Stimulated activated naive CD8-positive, alpha-beta T cell treated with anti-CD3 and anti-CD28 coated beads, Interleukin-15, amount 100 ng/mL, for 72 hours (primary cell): Measurements from ENCODE around the gene MAGEB3.
A peak's percentile ranks its signal among the peaks of the same experiment; 100 is the strongest.

Source experiments
- ATAC-seq: fragments of 150-1000 bp; cut with Tn5 transposase; 2 replicates; pipeline ENCODE4 v1.10.0; 2021; ENCODE audit warnings: mild to moderate bottlenecking, moderate library complexity
- DNase-seq, 2 donors: peaks; one replicate each; pipeline ENCODE4 v3.0.0; 2021 to 2022
- H3K27ac Mint-ChIP-seq, 2 donors: one replicate each; pipeline ENCODE4 v1.8.0; 2022; ENCODE audit warnings: mild to moderate bottlenecking in 2 of 2, mixed read lengths in 2 of 2, moderate library complexity in 2 of 2
- H3K27me3 Mint-ChIP-seq: one replicate; pipeline ENCODE4 v1.8.0; 2022; ENCODE audit warnings: mixed read lengths
- H3K4me1 Mint-ChIP-seq: one replicate; pipeline ENCODE4 v1.8.0; 2022; ENCODE audit warnings: mild to moderate bottlenecking, mixed read lengths
- H3K4me3 Mint-ChIP-seq, 2 donors: one replicate each; pipeline ENCODE4 v1.8.0; 2022; ENCODE audit warnings: mild to moderate bottlenecking in 2 of 2, mixed read lengths in 2 of 2, moderate library complexity in 1 of 2
- H3K9me3 Mint-ChIP-seq, 2 donors: one replicate each; pipeline ENCODE4 v1.8.0; 2022; ENCODE audit warnings: mixed read lengths in 2 of 2

Gene MAGEB3

GRCh38 chrX:30248854-30249253 is 18.4 kb downstream of the MAGEB3 start:
- ATAC-seq (no peak), DNase-seq (no peak)
- H3K4me3 Mint-ChIP-seq, result no peak overlapping the region
- no peaks in the 10 kb centered on the region for H3K27me3 Mint-ChIP-seq
- no peaks in the 10 kb centered on the region for H3K9me3 Mint-ChIP-seq
- no peak overlapping the region for H3K27ac Mint-ChIP-seq
- no peaks in the 10 kb centered on the region for H3K4me1 Mint-ChIP-seq

- DNase-seq (no peak), ATAC-seq (no peak)
- no peak overlapping the region for H3K4me3 Mint-ChIP-seq
- H3K4me1 Mint-ChIP-seq, result no peaks in the 10 kb centered on the region
- no peak overlapping the region for H3K27ac Mint-ChIP-seq
- no peaks in the 10 kb centered on the region for H3K9me3 Mint-ChIP-seq
- H3K27me3 Mint-ChIP-seq, result no peaks in the 10 kb centered on the region
Measured at GRCh38 chrX:30253257-30253656, 22.8 kb downstream of the MAGEB3 start.

GRCh38 chrX:30259927-30260326 is 29.5 kb downstream of the MAGEB3 start:
- H3K27me3 Mint-ChIP-seq, result no peaks in the 10 kb centered on the region
- no peaks in the 10 kb centered on the region for H3K4me1 Mint-ChIP-seq
- ATAC-seq (no peak), DNase-seq (no peak)
- H3K27ac Mint-ChIP-seq, result no peak overlapping the region
- no peaks in the 10 kb centered on the region for H3K9me3 Mint-ChIP-seq
- H3K4me3 Mint-ChIP-seq, result no peak overlapping the region

- ATAC-seq (no peak), DNase-seq (no peak)
- no peaks in the 10 kb centered on the region for H3K27me3 Mint-ChIP-seq
- H3K4me1 Mint-ChIP-seq, result no peaks in the 10 kb centered on the region
- no peaks in the 10 kb centered on the region for H3K9me3 Mint-ChIP-seq
- H3K4me3 Mint-ChIP-seq, result no peak overlapping the region
- H3K27ac Mint-ChIP-seq, result no peak overlapping the region
Measured at GRCh38 chrX:30261012-30261411, 30.6 kb downstream of the MAGEB3 start.

- no peak overlapping the region for H3K4me3 Mint-ChIP-seq
- H3K27ac Mint-ChIP-seq, result no peak overlapping the region
- H3K4me1 Mint-ChIP-seq, result no peaks in the 10 kb centered on the region
- DNase-seq (no peak), ATAC-seq (no peak)
- H3K9me3 Mint-ChIP-seq, result no peaks in the 10 kb centered on the region
- H3K27me3 Mint-ChIP-seq, result no peaks in the 10 kb centered on the region
Measured at GRCh38 chrX:30262763-30263162, 32.3 kb downstream of the MAGEB3 start.

- DNase-seq, result no peak
- H3K27ac Mint-ChIP-seq, result no peak overlapping the region
- H3K4me1 Mint-ChIP-seq, result no peaks in the 10 kb centered on the region
- no peaks in the 10 kb centered on the region for H3K27me3 Mint-ChIP-seq
- ATAC-seq, result no peak
- no peaks in the 10 kb centered on the region for H3K9me3 Mint-ChIP-seq
- no peak overlapping the region for H3K4me3 Mint-ChIP-seq
Measured at GRCh38 chrX:30270639-30271038, 40.2 kb downstream of the MAGEB3 start.

GRCh38 chrX:30275498-30275897 is 45.0 kb downstream of the MAGEB3 start:
- H3K27me3 Mint-ChIP-seq, result no peaks in the 10 kb centered on the region
- no peak overlapping the region for H3K27ac Mint-ChIP-seq
- H3K4me1 Mint-ChIP-seq, result no peaks in the 10 kb centered on the region
- no peak for ATAC-seq
- DNase-seq, result no peak
- no peaks in the 10 kb centered on the region for H3K9me3 Mint-ChIP-seq
- H3K4me3 Mint-ChIP-seq, result no peak overlapping the region

GRCh38 chrX:30278365-30278764 is 47.9 kb downstream of the MAGEB3 start:
- Mint-ChIP-seq H3K4me1 (peaks cover under 1% of the 10 kb centered on the region), H3K4me3 (no peak overlapping the region)

GRCh38 chrX:30280428-30280827 is 50.0 kb downstream of the MAGEB3 start:
- no peak for DNase-seq
- Mint-ChIP-seq H3K4me3 (no peak overlapping the region), H3K27ac (no peak overlapping the region), H3K27me3 (no peaks in the 10 kb centered on the region), H3K4me1 (peaks cover 5% of the 10 kb centered on the region), H3K9me3 (no peaks in the 10 kb centered on the region)
- ATAC-seq, result no peak

More at GRCh38 chrX:30278365-30278764, 47.9 kb downstream of the MAGEB3 start:
- no peak for ATAC-seq
- Mint-ChIP-seq H3K9me3 (no peaks in the 10 kb centered on the region), H3K27ac (no peak overlapping the region), H3K27me3 (no peaks in the 10 kb centered on the region)
- no peak for DNase-seq

- no peak for DNase-seq
Measured at GRCh38 chrX:30282527-30282926, 52.1 kb downstream of the MAGEB3 start.

GRCh38 chrX:30283456-30284200 is 53.2 kb downstream of the MAGEB3 start:
- no peak for DNase-seq

More at GRCh38 chrX:30282527-30282926, 52.1 kb downstream of the MAGEB3 start:
- Mint-ChIP-seq H3K4me3 (no peak overlapping the region), H3K9me3 (no peaks in the 10 kb centered on the region), H3K27me3 (no peaks in the 10 kb centered on the region), H3K4me1 (peaks cover 5% of the 10 kb centered on the region), H3K27ac (no peak overlapping the region)
- no peak for ATAC-seq

More at GRCh38 chrX:30283456-30284200, 53.2 kb downstream of the MAGEB3 start:
- H3K4me3 Mint-ChIP-seq, result no peak overlapping the region
- H3K27me3 Mint-ChIP-seq, result no peaks in the 10 kb centered on the region
- H3K4me1 Mint-ChIP-seq, result peaks cover 5% of the 10 kb centered on the region
- ATAC-seq, result no peak
- H3K9me3 Mint-ChIP-seq, result no peaks in the 10 kb centered on the region
- H3K27ac Mint-ChIP-seq, result peak overlapping the region in 1 of 2 donors; percentile 68
